ENCODE measurements around the gene ZNF735.
"Not testable (repeated sequence)": the region's sequence is repeated elsewhere in the genome, so short reads cannot be mapped to it uniquely, and the experiment has no call there.

Gene ZNF735

GRCh38 chr7:64206903-64207302 is at the start of gene ZNF735:
Gene ZNF735 (plus strand): TSS chr7:64207203. CDS start chr7:64207203, 0 bp downstream.
- no peak for DNase-seq

GRCh38 chr7:64170974-64171373 is 36.0 kb upstream of the ZNF735 start:
- not testable (repeated sequence) for DNase-seq

GRCh38 chr7:64174328-64174727 is 32.7 kb upstream of the ZNF735 start:
- DNase-seq: no peak

- no peak for DNase-seq
Measured at GRCh38 chr7:64174941-64175340, 32.1 kb upstream of the ZNF735 start.

GRCh38 chr7:64180989-64181388 is 26.0 kb upstream of the ZNF735 start:
- no peak for DNase-seq

- no peak for DNase-seq
Measured at GRCh38 chr7:64181586-64181985, 25.4 kb upstream of the ZNF735 start.

- no peak for DNase-seq
Measured at GRCh38 chr7:64182036-64182790, 24.8 kb upstream of the ZNF735 start.

- DNase-seq: no peak
Measured at GRCh38 chr7:64183126-64183742, 23.8 kb upstream of the ZNF735 start.

- no peak for DNase-seq
Measured at GRCh38 chr7:64183827-64184372, 23.1 kb upstream of the ZNF735 start.

- no peak for DNase-seq
Measured at GRCh38 chr7:64184376-64184775, 22.6 kb upstream of the ZNF735 start.

- DNase-seq: no peak
Measured at GRCh38 chr7:64187408-64187807, 19.6 kb upstream of the ZNF735 start.

GRCh38 chr7:64192148-64192704 is 14.8 kb upstream of the ZNF735 start:
- no peak for DNase-seq

GRCh38 chr7:64192775-64193174 is 14.2 kb upstream of the ZNF735 start:
- DNase-seq: no peak

- not testable (repeated sequence) for DNase-seq
Measured at GRCh38 chr7:64219710-64220298, 12.8 kb downstream of the ZNF735 start.

- DNase-seq: no peak
Measured at GRCh38 chr7:64223366-64223765, 16.4 kb downstream of the ZNF735 start.

- DNase-seq: not testable (repeated sequence)
Measured at GRCh38 chr7:64228174-64228573, 21.2 kb downstream of the ZNF735 start, which contains the start of gene ZNF679. Gene ZNF679 (plus strand): TSS chr7:64228474. CDS start chr7:64249118, 20,644 bp downstream.

GRCh38 chr7:64266341-64266919 is 59.4 kb downstream of the ZNF735 start:
- DNase-seq: no peak
